GM21528 (cell line): ENCODE results near the gene PDP2.
"Not testable (repeated sequence)": the region's sequence is repeated elsewhere in the genome, so short reads cannot be mapped to it uniquely, and the experiment has no call there.

ENCODE experiments used
- ATAC-seq: cut with Tn5 transposase; IDR thresholded peaks from one replicate; pipeline ENCODE4 v1.9.1; 2021; ENCODE audit warnings: mild to moderate bottlenecking, moderate library complexity; ENCODE audit not compliant: unreplicated experiment, low FRiP score

PDP2 gene

DNA sequence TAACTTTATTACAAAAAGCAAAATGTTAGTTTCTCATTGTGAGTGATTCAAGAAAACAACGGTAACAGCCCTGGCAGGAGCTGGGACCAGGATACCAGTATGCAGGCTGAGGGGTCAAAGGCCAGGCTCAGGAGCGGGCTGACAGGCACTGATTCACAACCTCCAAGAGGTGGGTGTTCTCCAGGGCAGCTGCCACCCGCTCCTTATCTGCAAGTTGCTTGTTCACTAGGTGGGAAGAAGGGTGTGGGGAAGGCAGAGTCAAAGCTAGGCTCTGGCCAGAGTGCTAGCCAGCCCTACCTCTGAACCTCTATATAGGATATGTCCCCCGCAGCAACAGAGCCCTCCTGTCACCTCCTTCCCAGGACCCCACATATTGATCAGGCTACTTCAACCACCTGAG lies 51.8 kb downstream of the PDP2 start:
- no peak for ATAC-seq

DNA sequence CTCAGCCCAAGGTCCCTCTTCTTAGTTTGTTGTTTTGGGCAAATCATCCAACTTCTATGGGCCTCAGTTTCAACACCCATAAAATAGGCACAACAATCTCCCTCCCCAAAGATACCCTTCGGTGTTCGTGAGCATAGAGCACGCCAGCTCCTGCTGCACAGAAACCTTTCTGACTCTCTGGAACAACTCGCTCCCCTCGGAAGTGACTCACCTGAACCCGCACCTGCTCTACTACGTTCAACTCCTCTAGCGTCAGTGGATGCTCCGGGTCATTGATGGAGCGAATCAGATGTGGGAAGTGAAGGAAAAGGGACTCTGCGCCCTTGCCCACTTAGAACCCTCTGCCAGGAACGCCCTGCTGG lies 53.4 kb downstream of the PDP2 start:
- ATAC-seq = peak; percentile 19

DNA sequence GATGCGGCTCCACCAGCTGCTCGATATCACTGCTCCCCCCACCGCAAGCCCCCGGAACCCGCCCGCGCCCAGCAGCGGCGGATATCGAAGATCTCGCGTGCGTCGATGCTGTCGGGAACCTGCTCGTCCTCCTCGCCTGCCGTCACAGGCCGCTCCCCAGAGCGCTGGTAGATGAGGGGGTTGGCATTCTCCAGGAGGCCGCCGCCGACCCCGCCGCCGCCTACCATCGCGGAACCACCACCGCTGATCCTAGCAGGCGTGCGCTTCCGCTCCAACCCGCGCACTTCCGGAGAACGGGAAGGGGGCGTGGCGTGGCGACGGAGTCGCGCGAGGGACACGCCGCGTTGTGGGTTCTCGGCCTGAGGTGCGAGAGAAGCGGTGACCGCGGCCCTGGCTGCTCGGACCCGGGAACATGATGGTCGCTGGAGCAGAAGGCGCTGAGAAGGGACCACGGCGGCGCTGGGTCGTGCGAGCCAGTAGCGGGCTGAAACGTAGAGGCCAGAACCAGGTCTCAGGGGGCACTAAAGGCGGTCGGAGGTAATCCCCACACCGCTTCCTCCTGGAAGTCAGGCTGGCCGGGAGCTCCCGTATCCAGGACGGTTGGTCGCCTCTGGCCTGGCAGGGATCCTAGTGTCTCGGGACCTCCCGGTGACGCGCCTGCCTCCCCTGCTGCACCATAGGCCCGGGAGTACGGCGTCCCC lies 54.0 kb downstream of the PDP2 start, which contains the start of gene CIAO2B:
Gene CIAO2B, minus strand, starts transcription at position 265 of the 701 bp plus-strand sequence. Its CDS starts 38 bp downstream, at position 227.
- peak; percentile 64 for ATAC-seq

DNA sequence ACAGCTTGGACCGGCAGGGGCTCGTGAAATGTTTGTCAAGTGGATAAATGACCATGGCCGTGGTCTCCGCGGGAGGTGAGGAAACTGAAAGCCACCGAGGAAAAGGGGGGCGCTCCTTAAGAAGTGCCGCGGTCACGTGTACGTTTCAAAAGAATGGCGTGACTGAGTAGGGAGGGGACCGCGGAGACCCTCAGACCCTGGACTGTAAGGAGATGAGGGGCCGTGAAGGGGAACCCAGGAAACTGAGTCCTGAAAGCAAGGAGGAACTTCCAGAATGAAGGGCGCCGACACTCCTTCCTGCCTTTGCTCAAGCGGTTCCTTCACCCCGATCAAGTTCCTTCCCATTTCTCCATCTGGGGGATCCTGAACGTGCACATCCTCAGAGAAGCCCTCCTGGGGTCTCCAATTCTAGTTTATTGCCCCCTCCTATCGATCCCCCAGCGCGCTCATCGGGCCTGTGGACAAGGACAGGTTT lies 54.6 kb downstream of the PDP2 start:
- not testable (repeated sequence) for ATAC-seq

DNA sequence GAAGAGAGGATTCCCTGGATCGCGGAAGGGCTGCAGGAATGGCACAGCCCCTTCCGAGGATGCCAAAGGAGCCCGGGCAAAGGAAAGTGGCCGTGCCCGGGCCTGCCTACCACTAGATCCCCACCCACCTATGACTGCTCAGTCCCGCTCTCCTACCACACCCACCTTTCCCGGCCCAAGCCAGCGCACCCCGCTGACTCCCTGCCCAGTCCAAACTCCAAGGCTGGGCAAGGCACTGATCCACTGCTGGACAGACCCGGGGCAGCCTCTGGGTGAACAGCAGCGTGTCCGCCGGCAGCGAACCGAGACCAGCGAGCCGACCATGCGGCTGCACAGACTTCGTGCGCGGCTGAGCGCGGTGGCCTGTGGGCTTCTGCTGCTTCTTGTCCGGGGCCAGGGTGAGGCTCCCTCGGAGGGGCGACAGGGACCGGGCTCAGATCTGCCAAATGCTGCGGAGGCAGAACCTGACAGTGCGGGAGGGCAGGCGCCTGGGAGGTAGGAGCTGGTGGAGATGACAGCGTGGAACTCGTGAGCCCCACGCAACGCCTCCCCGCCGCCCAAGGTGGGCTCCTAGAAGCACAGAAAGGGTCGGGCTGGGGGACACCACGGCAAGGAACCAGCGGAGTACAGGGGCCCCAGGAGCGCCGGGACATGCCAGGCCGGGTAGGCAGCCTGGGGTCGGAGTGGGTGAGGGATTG lies 55.1 kb downstream of the PDP2 start, which contains the start of gene CES2:
Gene CES2, plus strand, starts transcription at position 203 of the 698 bp plus-strand sequence. Its CDS starts 120 bp downstream, at position 323.
- no peak for ATAC-seq

DNA sequence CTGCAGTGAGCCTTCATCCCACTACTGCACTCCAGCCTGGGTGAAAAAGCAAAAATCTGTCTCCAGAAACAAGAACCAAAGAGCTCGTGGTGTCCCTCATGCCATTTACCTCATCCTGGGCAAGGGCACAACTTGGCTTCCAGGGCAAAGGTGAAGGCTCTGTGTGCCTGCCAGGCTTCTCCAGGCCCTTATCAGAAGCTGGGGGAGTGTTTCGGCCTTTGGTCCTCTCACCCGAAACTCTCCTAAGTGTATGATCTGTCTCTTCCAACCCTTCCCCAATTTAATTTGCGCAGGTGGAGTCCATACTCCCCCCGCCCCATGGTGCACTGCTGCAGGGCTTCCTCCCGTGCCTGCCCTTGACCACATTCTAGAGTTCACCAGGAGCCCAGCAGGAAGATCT lies 56.1 kb downstream of the PDP2 start:
- no peak for ATAC-seq

DNA sequence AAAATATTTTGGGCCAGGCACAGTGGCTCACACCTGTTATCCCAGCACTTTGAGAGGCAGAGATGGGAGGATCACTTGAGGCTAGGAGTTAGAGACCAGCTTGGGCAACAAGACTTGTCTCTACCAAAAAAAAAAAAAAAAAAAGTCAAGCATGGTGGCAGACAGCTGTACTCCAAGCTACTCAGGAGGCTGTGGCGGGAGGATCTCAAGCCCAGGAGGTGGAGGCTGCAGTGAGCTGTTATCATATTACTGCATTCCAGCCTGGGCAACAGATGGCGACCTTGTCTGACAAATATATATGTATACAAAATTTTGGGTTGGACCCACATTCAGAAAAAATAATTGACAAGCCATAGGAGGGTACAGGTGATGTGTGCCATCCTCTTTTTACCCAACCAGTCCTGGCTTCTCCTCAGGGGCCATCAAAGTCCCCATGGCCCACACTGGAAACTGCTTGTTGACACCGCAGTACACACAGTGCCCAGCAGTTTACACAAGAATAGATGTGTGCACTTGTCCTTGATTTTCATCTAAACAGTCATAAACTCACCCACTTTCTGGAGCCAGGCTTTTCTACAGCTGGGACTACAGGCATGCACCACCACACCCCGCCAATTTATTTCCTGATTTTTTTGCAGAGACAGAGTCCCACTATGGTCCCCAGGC lies 56.7 kb downstream of the PDP2 start:
- no peak for ATAC-seq

DNA sequence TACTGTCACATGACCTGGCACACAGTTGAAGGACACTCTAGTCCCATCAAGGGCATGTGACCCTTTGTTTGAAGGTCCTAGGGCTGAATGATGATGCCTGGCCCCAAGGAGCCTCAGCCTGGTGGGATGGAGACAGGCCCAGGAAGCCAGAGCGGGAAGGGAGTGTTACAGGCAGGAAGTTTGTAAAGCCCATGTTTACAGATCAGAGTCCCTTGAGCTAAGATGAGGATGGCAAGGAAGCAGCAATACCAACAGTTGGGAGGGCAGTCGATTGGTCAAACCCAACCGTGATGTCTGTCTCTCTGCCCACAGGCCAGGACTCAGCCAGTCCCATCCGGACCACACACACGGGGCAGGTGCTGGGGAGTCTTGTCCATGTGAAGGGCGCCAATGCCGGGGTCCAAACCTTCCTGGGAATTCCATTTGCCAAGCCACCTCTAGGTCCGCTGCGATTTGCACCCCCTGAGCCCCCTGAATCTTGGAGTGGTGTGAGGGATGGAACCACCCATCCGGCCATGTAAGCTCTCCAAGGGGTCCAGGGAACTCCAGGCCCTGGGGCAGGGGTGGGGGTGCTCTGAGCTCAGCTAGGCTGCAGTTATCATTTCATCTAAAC lies 57.5 kb downstream of the PDP2 start:
- ATAC-seq = no peak

DNA sequence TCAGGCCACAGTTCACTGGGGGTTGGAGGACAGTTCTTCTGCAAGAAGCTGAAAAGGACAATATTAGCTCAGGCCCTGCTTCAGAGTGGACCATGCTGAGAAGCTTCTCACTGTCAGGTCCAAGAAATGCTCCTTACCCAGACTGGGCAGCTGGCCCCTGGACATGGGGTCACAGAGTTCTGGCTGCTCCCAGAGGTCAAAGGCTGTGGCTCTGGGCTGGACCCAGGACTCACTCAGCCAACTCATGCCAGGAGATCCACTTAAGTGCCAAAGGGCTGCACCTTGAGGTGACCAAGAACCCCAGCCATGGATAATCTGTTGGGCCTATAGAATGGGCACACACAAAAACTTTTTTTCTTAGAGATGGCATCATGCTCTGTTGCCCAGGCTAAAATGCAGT lies 59.1 kb downstream of the PDP2 start:
- ATAC-seq = no peak

DNA sequence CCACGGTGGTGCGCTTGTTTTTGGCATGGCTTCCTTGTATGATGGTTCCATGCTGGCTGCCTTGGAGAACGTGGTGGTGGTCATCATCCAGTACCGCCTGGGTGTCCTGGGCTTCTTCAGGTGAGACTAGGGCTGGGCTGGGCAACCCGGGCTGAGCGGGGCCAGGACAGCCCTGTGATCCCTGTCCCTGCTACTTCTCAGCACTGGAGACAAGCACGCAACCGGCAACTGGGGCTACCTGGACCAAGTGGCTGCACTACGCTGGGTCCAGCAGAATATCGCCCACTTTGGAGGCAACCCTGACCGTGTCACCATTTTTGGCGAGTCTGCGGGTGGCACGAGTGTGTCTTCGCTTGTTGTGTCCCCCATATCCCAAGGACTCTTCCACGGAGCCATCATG lies 59.9 kb downstream of the PDP2 start:
- ATAC-seq = no peak
